Neural crest cell (in vitro differentiated cells): Measurements from ENCODE around the gene TFB1M. TPM values are rescaled to one million over a fixed set of nuclear protein-coding genes. Genes with fewer than 3 reads are reported as not detected.
"Not testable (repeated sequence)": the region's sequence is repeated elsewhere in the genome, so short reads cannot be mapped to it uniquely, and the experiment has no call there.

Experiments
- DNase-seq: peaks from one replicate; pipeline ENCODE4 v3.0.0; 2021; ENCODE audit warnings: low read depth, mixed read lengths, low spot score
- H3K27ac Mint-ChIP-seq: one replicate; pipeline ENCODE4 v1.8.0; 2021; ENCODE audit warnings: mild to moderate bottlenecking, mixed read lengths; ENCODE audit not compliant: unreplicated experiment
- H3K27me3 Mint-ChIP-seq: 2 replicates; pipeline ENCODE4 v1.8.0; 2021; ENCODE audit warnings: low read depth, mild to moderate bottlenecking, mixed read lengths
- H3K36me3 Mint-ChIP-seq: 2 replicates; pipeline ENCODE4 v1.8.0; 2021; ENCODE audit warnings: low read depth, mild to moderate bottlenecking, mixed read lengths
- H3K4me1 Mint-ChIP-seq: 2 replicates; pipeline ENCODE4 v1.8.0; 2021; ENCODE audit warnings: mixed read lengths
- H3K4me3 Mint-ChIP-seq: one replicate; pipeline ENCODE4 v1.8.0; 2021; ENCODE audit warnings: mild to moderate bottlenecking, mixed read lengths
- H3K9me3 Mint-ChIP-seq: 2 replicates; pipeline ENCODE4 v1.8.0; 2021; ENCODE audit warnings: mixed read lengths
- CTCF ChIP-seq: fragments of 200-600 bp; sonication (generic); conservative IDR thresholded peaks from 2 replicates; pipeline ENCODE4 v1.5.0; 2021; ENCODE audit warnings: antibody characterized with exemption, mild to moderate bottlenecking
- total RNA-seq: library from RNA; stranded (reverse); gene quantifications from 2 replicates; pipeline ENCODE4 v1.2.1, GENCODE V29; 2021

The TFB1M gene
- total RNA-seq, 1 donor from 2014 or later, result 26.8 TPM

- TF ChIP-seq CTCF, result no peak
- no peak for DNase-seq
- peak overlapping the region; percentile 99 for H3K4me3 Mint-ChIP-seq
- peak overlapping the region; percentile 99 for H3K27ac Mint-ChIP-seq
- H3K36me3 Mint-ChIP-seq, result peaks cover 4% of the 10 kb centered on the region
- H3K27me3 Mint-ChIP-seq, result no peaks in the 10 kb centered on the region
- no peaks in the 10 kb centered on the region for H3K9me3 Mint-ChIP-seq
- peaks cover 39% of the 10 kb centered on the region for H3K4me1 Mint-ChIP-seq
Observed at GRCh38 chr6:155313602-155314091, 637 bp downstream of the TFB1M start.

GRCh38 chr6:155312950-155313349 lies 1.3 kb downstream of the TFB1M start:
- H3K27ac Mint-ChIP-seq, H3K27me3 Mint-ChIP-seq, H3K36me3 Mint-ChIP-seq, H3K9me3 Mint-ChIP-seq, DNase-seq: not testable (repeated sequence)
- Mint-ChIP-seq H3K4me3 (peak overlapping the region; percentile 99), H3K4me1 (peaks cover 39% of the 10 kb centered on the region)

- Mint-ChIP-seq H3K4me3 (peak overlapping the region; percentile 14), H3K36me3 (peaks cover 8% of the 10 kb centered on the region), H3K9me3 (no peaks in the 10 kb centered on the region), H3K27me3 (no peaks in the 10 kb centered on the region), H3K4me1 (peaks cover 39% of the 10 kb centered on the region), H3K27ac (no peak overlapping the region)
- TF ChIP-seq CTCF, result no peak
- DNase-seq, result no peak
Observed at GRCh38 chr6:155311583-155311982, 2.7 kb downstream of the TFB1M start.

- Mint-ChIP-seq H3K4me1 (peaks cover 36% of the 10 kb centered on the region), H3K36me3 (peaks cover 8% of the 10 kb centered on the region), H3K27ac (no peak overlapping the region), H3K4me3 (peak overlapping the region; percentile 56), H3K27me3 (no peaks in the 10 kb centered on the region), H3K9me3 (no peaks in the 10 kb centered on the region)
- no peak for TF ChIP-seq CTCF
- DNase-seq, result no peak
Observed at GRCh38 chr6:155311086-155311485, 3.2 kb downstream of the TFB1M start.

GRCh38 chr6:155310596-155310995 lies 3.7 kb downstream of the TFB1M start:
- H3K4me1 Mint-ChIP-seq, result peaks cover 36% of the 10 kb centered on the region
- no peak overlapping the region for H3K27ac Mint-ChIP-seq
- no peak for DNase-seq
- peaks cover 8% of the 10 kb centered on the region for H3K36me3 Mint-ChIP-seq
- H3K4me3 Mint-ChIP-seq, result peak overlapping the region; percentile 56
- H3K9me3 Mint-ChIP-seq, result no peaks in the 10 kb centered on the region
- TF ChIP-seq CTCF, result no peak
- no peaks in the 10 kb centered on the region for H3K27me3 Mint-ChIP-seq

- H3K4me1 Mint-ChIP-seq, result peaks cover 26% of the 10 kb centered on the region
- no peaks in the 10 kb centered on the region for H3K27me3 Mint-ChIP-seq
- no peak overlapping the region for H3K27ac Mint-ChIP-seq
- no peak for DNase-seq
- H3K36me3 Mint-ChIP-seq, result peaks cover 12% of the 10 kb centered on the region
- no peaks in the 10 kb centered on the region for H3K9me3 Mint-ChIP-seq
- no peak for TF ChIP-seq CTCF
- peak overlapping the region; percentile 41 for H3K4me3 Mint-ChIP-seq
Observed at GRCh38 chr6:155309150-155309549, 5.1 kb downstream of the TFB1M start.
